NCI-H446 treated with DMSO at 0.1 percent for 48 hours (cell line): ENCODE results near the gene TBC1D13.
"Not testable (repeated sequence)": the region's sequence is repeated elsewhere in the genome, so short reads cannot be mapped to it uniquely, and the experiment has no call there.

Experiments used
- DNase-seq: peaks from one replicate; lab custom pipeline; 2025; lab: John Stamatoyannopoulos, UW

Gene TBC1D13

DNA sequence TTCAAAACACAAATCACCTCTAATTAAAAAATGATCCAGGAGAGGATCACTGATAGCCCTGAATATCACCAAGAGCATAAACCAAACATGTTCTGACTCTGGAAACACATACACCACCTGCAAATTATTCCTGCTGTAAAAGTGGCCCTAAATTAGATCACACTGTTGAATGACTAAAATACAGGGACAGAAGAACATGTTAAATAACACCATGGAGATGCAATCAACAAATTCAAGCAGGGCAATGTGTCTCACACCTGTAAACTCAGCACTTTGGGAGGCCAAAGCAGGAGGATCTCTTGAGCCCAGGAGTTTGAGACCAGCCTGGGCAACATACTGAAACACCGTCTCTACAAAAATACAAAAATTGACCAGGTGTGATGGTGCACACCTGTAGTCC, 60.8 kb downstream of the TBC1D13 start:
- no peak for DNase-seq

DNA sequence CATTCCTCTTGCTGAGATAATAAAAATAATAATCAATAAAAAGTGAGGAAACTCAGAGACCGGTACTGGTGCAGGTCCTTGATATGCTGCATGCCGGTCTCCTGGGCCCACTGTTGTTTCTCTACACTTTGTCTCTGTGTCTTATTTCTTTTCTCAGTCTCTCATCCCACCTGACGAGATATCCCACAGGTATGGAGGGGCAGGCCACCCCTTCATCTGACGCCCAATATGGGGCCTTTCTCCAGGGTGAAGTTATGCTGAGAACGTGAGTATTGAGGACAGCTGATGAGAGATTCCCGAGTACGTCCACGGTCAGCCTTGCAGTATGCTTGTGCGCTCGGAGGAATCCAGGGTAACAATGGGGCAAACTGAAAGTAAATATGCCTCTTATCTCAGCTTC, 64.0 kb downstream of the TBC1D13 start:
- not testable (repeated sequence) for DNase-seq

DNA sequence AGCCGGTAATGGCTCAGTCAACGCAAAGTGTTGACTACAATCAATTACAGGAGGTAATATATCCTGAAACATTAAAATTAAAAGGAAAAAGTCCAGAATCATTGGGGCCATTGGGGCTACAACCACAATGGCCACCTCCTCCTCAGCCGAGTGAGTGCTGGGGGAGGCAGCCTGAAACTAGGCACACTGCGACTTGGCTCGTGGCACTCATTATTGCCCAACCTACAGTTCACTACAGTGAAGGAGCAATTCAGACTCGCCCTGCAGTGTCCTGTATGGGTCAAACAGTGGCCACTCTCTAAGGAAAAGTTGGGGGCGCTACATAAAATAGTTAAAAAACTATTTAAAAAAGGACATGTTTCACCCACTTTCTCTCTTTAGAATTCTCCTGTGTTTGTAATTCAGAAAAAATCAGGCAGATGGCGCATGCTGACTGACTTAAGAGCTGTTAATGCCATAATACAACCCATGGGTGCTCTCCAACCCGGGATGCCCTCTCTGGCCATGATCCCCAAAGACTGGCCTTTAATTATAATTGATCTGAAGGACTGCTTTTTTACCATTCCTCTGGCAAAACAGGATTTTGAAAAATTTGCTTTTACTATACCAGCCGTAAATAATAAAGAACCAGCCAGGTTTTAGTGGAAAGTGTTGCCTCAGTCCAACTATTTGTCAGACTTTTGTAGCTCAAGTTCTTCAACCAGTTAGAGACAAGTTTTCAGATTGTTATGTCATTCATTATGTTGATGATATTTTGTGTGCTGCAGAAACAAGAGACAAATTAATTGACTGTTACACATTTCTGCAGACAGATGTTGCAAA, 64.9 kb downstream of the TBC1D13 start:
- not testable (repeated sequence) for DNase-seq

DNA sequence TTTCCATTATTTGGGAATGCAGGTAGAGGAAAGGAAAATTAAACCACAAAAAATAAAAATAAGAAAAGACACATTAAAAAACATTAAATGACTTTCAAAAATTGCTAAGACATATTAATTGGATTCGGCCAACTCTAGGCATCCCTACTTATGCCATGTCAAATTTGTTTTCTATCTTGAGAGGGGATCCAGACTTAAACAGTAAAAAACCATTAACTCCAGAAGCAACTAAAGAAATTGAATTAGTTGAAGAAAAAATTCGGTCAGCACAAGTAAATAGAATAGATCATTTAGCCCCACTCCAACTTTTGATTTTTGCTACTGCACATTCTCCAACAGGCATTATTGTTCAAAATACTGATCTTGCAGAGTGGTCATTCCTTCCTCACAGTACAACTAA, 65.6 kb downstream of the TBC1D13 start:
- DNase-seq, result not testable (repeated sequence)

DNA sequence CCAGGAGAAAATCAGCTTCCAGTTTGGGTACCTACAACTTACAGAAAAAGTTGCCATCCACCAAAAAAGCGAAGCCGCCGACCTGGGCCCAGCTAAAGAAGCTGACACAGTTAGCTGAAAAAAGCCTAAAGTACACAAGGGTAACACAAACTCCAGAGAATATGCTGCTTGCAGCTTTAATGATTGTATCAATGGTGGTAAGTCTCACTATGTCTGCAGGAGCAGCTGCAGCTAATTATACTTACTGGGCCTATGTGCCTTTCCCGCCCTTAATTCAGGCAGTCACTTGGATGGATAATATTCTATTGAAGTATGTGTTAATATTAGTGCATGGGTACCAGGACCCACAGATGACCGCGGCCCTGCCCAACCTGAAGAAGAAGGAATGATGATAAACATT, 67.4 kb downstream of the TBC1D13 start:
- DNase-seq, result not testable (repeated sequence)

DNA sequence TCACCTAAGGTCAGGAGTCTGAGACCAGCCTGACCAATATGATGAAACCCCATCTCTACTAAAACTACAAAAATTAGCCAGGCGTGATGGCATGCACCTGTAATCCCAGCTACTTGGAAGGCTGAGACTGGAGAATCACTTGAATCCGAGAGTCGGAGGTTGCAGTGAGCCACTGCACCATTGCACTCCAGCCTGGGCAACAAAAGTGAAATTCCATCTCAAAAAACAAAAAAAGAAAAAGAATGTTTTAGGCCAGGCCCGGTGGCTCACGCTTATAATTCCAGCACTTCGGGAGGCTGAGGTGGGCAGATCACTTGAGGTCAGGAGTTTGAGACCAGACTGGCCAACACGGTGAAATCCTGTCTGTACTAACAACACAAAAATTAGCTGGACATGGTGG, 71.4 kb downstream of the TBC1D13 start:
- DNase-seq, result not testable (repeated sequence)
